Left ventricle myocardium superior (tissue), 1 donor: ENCODE measurements around the gene NFATC1. TPM values are rescaled to one million over a fixed set of nuclear protein-coding genes. Genes with fewer than 3 reads are reported as not detected.
A peak's percentile ranks its signal among the peaks of the same experiment; 100 is the strongest.
"Not testable (repeated sequence)": the region's sequence is repeated elsewhere in the genome, so short reads cannot be mapped to it uniquely, and the experiment has no call there.

ENCODE experiments used
- ATAC-seq: fragments of 200-7000 bp; cut with Tn5 transposase; one replicate; pipeline ENCODE4 v1.9.1; 2020; ENCODE audit warnings: mild to moderate bottlenecking, moderate library complexity
- DNase-seq: peaks from one replicate; pipeline ENCODE4 v3.0.0-alpha.2; 2020
- intact Hi-C: fragments of 100-400 bp; cut with micrococcal nuclease; formaldehyde crosslinking; loops from one replicate; pipeline ENCODE4 v1.11.0; 2022
- total RNA-seq: library from RNA; stranded (reverse); fragmentation: NEBNext Ultra II Directional; extraction: Animal tissue kit (Norgen Biotek cat#: 25700); gene quantifications from one replicate; pipeline ENCODE4 v1.2.1, GENCODE V29; 2021
- donor health status: DM: no; HTN: yes; CAD: no; lungs with severe emphysema.

The NFATC1 gene
- total RNA-seq, 1 donor from 2014 or later = 18.7 TPM

DNA sequence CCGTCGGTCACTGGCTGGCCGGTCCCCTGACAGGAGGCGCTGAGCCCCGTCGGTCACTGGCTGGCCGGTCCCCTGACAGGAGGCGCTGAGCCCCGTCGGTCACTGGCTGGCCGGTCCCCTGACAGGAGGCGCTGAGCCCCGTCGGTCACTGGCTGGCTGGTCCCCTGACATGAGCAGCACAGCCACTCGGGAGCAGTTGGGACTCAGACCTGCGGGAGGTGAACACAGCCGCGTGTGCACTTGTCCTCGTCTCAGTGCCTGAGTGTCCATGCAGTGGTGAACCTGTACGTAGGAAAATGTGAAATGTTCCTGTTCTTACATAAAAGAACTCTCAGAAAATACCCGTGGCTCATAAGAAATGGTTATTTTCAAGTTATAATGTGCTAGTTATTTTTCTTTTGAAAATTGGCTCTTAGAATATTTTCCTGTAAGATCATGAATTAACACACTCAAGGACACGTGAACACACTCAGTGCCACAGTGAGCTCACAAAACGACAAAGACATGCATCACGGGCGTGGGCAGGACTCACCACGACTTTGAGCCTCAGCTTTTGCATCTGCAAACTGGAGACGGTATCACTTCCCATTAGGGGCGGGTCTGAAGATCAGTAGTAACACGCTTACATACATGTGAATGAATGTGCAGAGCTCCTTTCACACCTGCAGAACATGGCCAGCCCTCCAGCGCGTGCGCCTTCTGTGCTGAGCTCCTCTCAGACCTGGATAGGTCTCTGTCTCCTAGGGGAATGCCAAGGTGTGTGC, 21.1 kb upstream of the NFATC1 start:
- DNase-seq (no peak), ATAC-seq (no peak)
- intact Hi-C loops = loop anchor here (5.0 kb wide), 1 partner anchor 153 kb away; no protein-coding TSS in a partner anchor

DNA sequence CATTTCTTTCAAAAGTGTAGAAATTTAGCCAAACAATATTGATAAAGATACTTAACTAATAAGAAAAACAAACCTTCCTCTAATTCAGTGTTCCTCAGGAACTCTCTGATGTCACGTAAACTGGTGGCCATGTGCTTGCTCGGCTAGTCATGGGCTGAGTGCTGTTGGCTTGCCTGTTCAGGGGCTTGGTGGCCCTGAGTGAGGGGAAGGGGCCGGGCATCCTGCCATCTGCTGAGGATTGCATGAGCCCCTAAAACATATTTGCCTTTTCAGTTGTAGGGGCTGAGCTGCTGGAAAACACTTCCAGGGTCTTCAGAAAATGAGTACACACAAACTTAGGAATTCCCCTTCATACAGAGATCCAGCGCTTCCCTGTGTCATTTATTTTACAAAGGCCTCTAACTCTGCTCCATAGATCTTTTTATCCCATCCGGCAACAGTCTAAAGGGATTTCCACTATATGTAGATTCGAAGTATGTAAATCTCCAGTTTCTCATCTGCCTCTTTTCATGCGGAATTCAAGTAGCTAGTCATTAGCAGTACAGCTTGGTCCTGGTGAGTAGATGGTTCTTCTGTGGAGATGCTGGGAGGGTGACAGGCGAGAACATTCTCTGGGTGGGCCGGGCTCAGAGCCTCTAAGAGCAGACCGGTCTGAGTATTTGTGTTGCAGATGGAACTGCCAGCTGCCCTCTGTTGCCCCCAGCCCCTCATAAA, 20.1 kb upstream of the NFATC1 start:
- DNase-seq (no peak), ATAC-seq (no peak)
- intact Hi-C loops = loop anchor here (5.0 kb wide), 1 partner anchor 152 kb away; no protein-coding TSS in a partner anchor

DNA sequence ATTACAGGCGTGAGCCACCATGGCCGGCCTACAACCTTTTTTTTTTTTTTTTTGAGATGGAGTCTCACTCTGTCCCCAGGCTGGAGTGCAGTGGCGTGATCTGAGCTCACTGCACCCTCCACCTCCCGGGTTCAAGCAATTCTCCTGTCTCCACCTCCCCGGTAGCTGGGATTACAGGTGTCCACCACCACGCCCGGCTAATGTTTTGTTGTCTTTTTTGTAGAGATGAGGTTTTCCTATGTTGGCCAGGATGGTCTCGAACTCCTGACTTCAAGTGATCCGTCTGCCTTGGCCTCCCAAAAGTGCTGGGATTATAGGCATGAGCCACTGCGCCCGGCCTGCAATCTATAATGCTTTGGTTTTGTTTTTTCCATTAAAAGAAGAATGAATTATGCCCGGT, 19.1 kb upstream of the NFATC1 start:
- not testable (repeated sequence) for DNase-seq

DNA sequence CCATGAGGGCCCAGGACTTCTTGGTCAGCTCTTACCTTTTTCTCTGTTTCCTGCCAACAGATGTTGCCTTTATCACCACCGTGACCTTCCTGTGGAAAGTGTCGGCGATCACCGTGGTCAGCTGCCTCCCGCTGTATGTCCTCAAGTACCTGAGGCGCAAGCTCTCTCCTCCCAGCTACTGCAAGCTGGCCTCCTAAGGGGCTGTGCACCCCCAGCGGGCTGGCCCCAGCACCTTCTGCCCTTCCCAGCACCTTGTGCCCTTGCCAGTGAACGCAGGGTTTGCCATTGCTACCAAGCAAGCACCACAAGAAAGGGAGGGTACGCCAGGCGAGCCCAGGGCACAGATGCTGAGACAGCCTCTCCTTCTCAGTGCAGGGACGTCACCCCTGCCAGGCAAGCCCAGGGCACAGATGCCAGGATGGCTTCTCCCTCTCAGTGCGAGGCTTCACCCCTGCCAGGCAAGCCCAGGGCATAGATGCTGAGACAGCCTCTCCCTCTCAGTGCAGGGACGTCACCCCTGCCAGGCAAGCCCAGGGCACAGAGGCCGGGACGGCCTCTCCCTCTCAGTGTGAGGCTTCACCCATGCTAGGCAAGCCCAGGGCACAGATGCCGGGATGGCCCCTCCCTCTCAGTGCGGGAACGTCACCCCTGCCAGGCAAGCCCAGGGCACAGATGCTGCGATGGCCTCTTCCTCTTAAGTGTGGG, 18.4 kb upstream of the NFATC1 start:
- ATAC-seq = no peak
- intact Hi-C loops = loop anchor here (5.0 kb wide), 1 partner anchor 150 kb away; no protein-coding TSS in a partner anchor
- DNase-seq = no peak

More for the DNA sequence above, 19.1 kb upstream of the NFATC1 start:
- not testable (repeated sequence) for ATAC-seq
- intact Hi-C loops = loop anchor here (5.0 kb wide), 1 partner anchor 151 kb away; no protein-coding TSS in a partner anchor

DNA sequence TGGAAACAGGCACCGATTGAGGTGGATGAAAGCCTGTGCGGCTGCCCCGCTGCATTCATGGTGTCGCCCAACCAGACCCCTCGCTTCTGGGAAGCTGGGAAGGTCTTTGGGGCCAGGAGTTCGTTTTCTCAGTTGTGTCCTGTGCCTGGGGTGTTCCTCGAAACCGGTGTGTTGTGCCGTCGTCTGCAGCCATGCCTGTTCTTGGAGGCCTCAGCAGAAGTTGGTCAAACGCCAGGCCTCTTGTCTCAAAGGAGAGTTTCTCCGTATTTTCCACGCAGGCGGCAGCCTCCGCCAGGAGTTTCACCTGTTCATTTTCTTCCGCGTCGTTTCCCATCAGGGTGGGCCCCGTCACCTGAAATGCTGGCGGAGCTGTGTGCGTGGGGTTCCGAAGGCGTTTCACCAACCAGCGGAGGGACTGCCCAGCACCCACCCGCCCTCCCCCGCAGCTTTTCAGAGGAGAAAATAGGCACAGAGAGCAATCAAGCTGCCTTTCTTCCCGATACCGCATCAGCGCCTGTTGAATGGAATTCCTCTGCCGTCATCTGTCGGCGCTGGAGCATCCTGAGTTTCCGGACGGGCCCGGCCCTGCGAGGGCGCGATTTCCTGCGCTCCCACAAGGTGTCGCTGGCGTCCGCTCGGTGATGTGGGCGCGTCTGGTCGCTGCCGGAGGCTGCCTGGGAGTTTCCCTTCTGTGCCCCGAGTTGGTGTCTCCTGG, 17.0 kb upstream of the NFATC1 start:
- ATAC-seq (peak; percentile 85), DNase-seq (peak; percentile 87)
- intact Hi-C loops = loop anchor here (5.0 kb wide), 1 partner anchor 149 kb away; no protein-coding TSS in a partner anchor

DNA sequence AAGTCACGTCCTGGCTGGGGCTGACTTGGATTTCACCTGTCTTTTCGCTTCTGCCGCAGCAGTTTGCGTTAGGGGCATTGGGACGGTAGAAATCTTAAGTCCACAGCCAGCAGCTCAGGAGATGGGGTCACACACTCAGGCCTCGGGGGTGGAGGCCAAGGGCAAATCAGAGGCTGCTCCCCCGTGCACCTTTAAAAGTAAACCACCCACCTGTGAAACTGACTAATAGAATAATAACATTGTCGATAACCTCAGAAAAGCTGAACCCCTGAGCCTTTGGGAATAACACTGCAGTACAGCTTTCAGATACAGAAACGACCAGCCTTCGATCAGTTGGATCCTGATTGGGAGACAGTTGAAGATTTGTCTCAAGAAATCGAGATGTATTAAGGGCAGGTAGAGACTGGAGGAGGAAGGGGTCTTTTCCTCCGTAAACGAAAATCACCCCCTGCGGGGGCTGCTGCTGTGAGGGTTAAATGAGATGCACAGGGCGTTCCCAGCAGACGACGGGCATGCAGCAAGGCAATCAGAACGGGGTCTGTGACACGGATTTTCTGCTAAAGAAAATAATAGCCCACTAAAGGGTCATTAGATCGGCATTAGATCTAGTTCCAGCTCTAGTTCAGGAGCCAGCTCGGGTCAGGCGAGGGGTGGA, 16.4 kb upstream of the NFATC1 start:
- no peak for ATAC-seq
- no peak for DNase-seq
- intact Hi-C loops = loop anchor here (5.0 kb wide), 1 partner anchor 148 kb away; no protein-coding TSS in a partner anchor

DNA sequence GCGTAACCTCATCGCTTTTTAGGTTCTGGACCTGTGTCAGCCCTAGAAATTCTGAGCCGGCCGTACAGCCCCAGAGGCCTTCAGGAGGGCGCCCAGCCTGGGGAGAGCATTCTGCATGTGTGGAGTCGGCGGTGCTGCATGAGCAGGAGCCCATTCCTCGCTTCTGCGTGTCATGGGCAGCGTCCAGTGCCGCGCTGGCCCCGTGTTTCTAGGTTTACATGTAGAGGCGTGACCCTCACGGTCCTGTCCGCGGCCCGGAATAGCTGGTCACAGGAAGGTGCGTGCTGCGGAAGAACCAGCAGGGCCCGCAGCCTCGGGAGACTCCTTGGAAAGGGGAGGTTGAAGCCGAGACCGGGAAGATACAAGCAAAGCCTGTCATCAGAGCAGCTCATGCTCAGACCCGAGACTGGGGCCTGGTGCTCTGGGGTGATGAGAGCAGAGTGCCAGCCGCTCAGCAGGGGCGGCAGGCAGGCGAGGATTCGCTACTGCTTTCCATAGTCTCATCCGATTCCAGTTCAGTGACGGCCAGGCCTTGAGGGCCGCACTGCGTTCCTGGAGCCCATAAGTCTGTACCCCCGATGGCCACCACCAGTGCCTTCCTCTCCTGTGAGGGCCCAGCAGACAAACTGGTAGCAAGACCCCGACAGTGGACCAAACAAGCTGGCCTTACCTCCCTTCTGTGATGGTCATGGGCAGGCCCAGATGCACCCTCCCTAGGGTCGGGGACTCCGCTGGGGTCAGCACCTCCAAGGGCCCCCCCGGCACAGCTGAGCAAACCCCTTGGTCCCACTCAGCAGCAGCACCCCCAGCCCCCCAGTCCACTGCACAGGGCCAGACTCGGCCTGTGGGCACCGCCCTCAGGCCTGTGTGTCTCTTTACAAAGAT, 15.6 kb upstream of the NFATC1 start:
- intact Hi-C loops = loop anchor here (5.0 kb wide), 2 partner anchors 147 to 262 kb away; no protein-coding TSS in a partner anchor
- no peak for DNase-seq
- peak; percentile 3 for ATAC-seq

DNA sequence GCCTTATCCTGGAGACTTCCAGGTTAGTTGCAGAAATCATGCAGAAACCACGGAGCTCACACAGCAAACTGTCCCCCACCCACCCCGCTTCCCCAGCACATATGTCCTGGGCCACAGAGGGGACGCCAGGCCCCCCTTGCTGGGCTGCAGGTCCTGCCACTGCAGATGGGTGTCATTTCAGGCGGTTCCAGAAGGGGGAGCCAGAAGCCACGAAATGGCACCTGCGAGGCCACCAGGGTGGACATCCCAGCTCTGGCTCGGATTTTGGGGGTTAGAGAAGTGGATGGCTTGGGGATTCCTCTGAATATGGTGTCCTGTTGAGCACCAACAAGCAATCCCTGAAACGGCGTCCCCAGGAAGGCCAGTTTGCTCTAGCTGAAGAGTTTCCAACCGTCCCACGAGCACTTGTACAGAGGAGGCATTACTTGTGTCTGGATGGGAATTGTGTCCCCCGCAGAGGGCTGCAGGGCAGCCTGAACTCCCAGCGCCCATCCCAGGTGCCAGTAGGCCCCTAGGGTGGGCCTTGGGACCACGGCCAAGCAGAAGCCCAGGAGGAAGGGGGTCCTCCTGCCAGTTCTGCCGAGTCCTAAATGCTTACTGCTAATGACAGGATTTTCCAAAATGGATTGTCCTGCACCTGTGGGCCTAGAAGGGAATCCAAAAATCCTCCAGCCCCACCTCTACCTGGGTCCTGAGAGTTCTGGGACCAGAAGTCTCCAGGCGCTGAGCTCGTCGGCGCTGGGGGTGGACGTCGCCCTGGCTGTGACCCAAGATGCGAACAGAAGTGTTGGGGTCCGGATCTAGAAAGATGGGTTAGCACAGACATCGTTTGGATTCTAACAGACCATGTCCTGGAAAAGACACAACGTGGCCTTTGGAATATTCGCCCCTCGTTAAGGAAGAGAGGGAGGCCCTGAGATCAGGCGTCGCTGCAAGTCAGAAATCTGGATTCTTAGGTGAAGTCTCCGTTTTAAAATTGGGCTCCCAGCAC, 14.6 kb upstream of the NFATC1 start:
- DNase-seq = peak; percentile 78
- intact Hi-C loops = loop anchor here (5.0 kb wide), 1 partner anchor 261 kb away; no protein-coding TSS in a partner anchor
- ATAC-seq = peak; percentile 60

DNA sequence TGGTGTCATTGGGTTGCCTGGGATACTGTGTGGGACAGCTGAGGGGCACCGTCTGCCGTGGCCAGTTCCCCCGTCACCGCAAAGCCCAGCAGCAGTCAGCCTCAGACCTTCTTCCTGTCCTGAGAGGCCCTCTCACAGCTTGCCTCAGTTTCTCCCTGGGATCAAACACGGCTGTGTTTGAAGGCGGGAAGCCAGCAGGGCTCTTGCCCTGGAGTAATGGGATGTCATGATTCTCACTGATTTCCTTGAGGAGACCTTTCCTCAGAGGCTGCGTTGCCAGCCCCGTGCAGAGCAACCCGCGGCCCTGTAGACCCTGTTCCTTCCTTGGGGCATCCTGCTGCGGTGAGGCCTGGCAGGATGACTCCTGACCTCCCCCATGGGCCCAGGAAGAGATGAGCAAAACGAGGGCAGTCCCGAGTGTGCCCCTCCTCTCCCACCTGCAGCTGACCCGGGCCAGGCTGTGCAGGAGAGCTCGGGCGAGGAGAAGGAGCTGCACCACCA, 13.9 kb upstream of the NFATC1 start:
- ATAC-seq = no peak
- DNase-seq = no peak

DNA sequence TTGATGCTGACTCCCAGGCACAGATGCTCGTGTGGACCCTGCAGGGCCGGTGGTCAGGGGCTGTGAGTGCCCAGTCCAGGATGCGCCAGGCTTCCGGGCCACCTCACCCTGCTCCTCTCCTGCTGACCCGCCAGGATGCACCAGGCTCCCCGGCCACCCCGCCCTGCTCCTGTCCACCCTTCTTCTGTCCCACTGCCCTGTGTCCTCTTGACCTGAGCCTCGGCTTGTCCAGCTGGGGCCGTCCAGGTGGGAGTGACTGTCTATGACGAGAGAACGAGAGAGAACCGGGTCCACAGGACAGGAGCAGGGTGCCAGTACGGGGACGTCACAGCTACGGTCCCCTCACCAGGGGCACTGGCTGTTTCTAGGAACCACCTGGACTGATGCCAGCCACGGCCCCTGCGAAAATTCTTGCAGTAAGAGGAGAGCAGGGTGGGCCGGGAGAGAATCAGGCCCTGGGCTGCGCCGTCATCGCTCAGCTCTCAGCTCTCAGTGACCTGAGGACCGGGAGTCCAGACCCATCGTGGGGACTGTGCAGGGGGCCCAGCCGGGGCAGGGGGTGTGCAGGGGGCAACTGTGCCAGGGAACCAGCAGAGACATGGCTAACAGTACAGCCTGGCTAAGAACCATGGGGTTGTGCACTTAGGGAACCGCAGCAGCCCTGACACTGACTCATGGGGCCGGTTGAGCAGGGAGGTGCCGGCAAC, 12.9 kb upstream of the NFATC1 start:
- ATAC-seq (no peak), DNase-seq (no peak)
- intact Hi-C loops = loop anchor here (5.0 kb wide), 1 partner anchor 259 kb away; no protein-coding TSS in a partner anchor

More for the DNA sequence above, 13.9 kb upstream of the NFATC1 start:
- intact Hi-C loops = loop anchor here (5.0 kb wide), 1 partner anchor 260 kb away; no protein-coding TSS in a partner anchor

DNA sequence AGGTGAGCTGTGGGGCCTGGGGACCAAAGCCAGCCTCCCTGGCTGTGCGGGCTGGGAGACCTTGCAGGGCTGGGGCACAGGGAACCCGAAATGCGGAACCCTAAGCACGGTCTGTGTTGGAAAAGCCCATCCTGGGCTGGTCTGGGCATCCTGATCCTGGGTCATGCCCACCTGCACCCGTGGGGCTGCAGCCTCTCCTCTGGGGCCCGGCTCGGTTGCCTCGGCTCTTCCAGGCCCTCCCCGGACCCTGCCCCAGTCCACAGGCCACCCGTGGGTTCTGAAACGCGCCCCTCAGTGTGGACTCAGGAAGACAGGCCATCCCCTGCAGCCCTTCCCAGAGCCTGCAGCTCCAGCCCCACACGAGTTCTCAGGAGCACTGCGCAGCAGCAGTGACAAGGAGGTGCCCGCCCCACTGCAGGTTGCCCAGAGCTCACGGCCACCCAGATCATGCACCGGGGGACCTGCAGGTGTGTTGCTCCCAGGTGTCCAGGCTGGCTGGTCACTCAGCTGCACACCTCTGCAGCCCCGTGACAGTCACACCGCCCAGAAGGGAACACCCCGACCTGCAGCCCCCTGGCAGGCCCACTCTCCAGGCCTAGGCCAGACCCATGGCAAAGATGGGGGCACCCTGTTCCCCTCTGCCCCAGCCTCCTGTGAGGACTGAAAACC, 12.2 kb upstream of the NFATC1 start:
- DNase-seq = no peak
- ATAC-seq = no peak
- intact Hi-C loops = loop anchor here (5.0 kb wide), 1 partner anchor 259 kb away; no protein-coding TSS in a partner anchor

DNA sequence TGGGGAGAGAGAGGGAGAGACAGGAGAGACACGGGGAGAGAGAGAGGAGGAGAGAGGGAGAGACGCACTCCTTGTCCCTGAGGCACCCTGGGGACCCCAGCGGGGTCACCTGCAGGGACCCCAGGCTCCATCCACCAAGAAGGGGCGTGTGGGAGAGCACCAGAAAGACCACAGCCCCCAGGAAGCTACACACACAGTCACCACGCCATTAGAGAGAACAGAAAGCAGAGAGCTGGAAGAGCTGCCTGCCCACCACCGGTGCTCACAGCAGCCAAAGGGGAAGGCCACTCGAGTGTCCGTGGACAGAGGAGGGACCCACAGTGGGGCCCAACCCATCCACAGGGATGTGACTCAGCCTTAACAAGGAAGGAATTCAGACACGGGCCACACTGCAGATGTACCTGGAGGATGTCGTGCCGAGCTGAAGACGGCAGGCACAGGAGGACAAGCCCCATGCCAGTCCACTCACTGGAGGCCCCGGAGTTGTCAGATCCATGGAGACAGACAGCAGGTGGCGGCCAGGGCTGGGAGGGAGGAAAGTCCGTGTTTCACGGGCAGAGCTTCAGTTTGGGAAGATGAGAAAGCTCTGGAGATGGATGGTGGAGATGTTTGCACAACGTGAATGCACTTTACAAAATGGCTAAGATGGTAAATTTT, 11.5 kb upstream of the NFATC1 start:
- DNase-seq (no peak), ATAC-seq (no peak)
- intact Hi-C loops = loop anchor here (5.0 kb wide), 1 partner anchor 258 kb away; no protein-coding TSS in a partner anchor

DNA sequence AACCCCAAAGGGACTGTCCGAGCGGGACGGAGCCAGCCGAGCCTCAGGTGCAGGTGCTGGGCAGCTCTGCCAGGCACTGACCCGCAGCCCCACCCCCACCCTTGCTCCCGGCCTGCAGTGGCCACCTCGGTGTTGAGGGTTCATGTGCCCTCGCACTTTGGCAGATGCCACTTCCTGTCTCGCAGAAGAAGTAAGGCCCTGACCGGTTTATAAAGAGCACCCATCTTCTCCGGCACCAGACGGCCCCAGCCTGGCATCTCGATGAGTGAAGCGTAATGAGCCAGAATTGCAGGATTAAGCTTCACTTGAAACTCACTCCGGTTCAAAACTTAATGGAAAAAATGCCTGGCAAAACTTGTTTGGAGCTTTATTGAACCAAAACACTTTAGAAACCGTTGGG, 10.9 kb upstream of the NFATC1 start:
- intact Hi-C loops = loop anchor here (5.0 kb wide), 1 partner anchor 257 kb away; no protein-coding TSS in a partner anchor
- ATAC-seq = no peak
- no peak for DNase-seq

DNA sequence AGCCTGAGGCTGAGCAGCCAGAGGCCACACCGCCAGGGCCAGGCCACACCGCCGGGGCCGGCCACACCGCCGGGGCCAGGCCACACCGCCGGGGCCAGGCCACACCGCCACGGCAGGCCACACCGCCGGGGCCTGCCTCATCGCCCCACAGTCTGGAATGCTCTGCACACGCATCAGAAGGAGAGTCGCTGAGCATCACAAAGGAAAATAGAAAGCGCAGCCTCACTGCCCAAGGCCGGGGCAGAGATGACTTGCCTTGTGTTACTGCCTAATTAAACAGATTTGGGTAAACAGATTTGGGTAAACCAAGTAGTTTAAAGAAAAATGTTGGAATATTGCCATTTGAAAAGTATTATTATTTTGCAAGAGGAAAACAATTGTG, 10.4 kb upstream of the NFATC1 start:
- ATAC-seq (no peak), DNase-seq (no peak)
- intact Hi-C loops = no loop called here
